ENCODE measurements around the gene SMURF1. TPM values are rescaled to one million over a fixed set of nuclear protein-coding genes. Genes with fewer than 3 reads are reported as not detected.

SMURF1 gene
- total RNA-seq, 1 experiment from 2014 or later, result 30.2 TPM

DNA sequence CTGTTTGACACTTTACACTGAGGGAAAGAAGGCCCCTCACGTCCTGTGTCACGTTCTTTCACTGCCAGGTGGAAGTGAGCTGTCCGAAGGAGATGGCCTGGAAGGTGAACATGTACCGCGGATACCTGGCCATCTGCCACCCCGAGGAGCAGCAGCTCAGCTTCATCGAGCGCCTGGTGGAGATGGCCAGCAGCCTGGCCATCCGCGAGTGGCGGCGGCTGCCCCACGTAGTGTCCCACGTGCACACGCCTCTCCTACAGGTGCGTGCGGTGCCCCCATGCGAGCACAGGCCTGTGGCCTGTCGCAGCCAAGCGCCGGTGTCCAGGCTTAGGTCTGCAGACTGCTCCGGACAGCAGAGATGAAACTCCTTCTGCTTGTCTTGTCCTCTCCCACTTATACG lies 162.2 kb downstream of the SMURF1 start:
- CTCF ChIA-PET, result no interaction called here
- no peak overlapping the region for H3K4me2 ChIP-seq (ENCODE audit: low read length)
- TF ChIP-seq, protein P1, sequence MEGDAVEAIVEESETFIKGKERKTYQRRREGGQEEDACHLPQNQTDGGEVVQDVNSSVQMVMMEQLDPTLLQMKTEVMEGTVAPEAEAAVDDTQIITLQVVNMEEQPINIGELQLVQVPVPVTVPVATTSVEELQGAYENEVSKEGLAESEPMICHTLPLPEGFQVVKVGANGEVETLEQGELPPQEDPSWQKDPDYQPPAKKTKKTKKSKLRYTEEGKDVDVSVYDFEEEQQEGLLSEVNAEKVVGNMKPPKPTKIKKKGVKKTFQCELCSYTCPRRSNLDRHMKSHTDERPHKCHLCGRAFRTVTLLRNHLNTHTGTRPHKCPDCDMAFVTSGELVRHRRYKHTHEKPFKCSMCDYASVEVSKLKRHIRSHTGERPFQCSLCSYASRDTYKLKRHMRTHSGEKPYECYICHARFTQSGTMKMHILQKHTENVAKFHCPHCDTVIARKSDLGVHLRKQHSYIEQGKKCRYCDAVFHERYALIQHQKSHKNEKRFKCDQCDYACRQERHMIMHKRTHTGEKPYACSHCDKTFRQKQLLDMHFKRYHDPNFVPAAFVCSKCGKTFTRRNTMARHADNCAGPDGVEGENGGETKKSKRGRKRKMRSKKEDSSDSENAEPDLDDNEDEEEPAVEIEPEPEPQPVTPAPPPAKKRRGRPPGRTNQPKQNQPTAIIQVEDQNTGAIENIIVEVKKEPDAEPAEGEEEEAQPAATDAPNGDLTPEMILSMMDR (conservative IDR thresholded peaks at IDR 0.05; ENCODE audit: low read depth, low read length), result no peak
- TF ChIP-seq EZH2 (IDR thresholded peaks at IDR 0.05; ENCODE audit: low read length, unreplicated experiment) (no peak), EZH2phosphoT487 (IDR thresholded peaks at IDR 0.05; ENCODE audit: borderline replicate concordance, low read length) (no peak)
- DNase-seq (no peak), ATAC-seq (no peak)
- no peaks in the 10 kb centered on the region for H3K79me2 ChIP-seq (ENCODE audit: low read length)
- H3K4me3 ChIP-seq (ENCODE audit: low read length), result no peak overlapping the region
- H2AFZ ChIP-seq (ENCODE audit: low read length), result no peak overlapping the region
- peaks cover 65% of the 10 kb centered on the region for H3K36me3 ChIP-seq (ENCODE audit: low read depth, low read length)
- BruUV-seq (replicated peaks), result no TSS peak
- no peaks in the 10 kb centered on the region for H3K27me3 ChIP-seq (ENCODE audit: low read length)
- intact Hi-C loops (cut with micrococcal nuclease), result no loop called here
- no peaks in the 10 kb centered on the region for H3K9me2 ChIP-seq (replicated peaks; ENCODE audit: low read length)
- POLR2A ChIA-PET (ENCODE audit: unreplicated experiment), result no interaction called here
- H3K9me3 ChIP-seq (ENCODE audit: low read length), result no peaks in the 10 kb centered on the region
- H3K4me1 ChIP-seq (ENCODE audit: insufficient read depth, low read length), result no peaks in the 10 kb centered on the region
- no peak overlapping the region for H3K9ac ChIP-seq (ENCODE audit: low read length)
- H3F3A ChIP-seq (ENCODE audit: low read length, unreplicated experiment), result no peaks in the 10 kb centered on the region
- H4K20me1 ChIP-seq (ENCODE audit: low read length), result no peaks in the 10 kb centered on the region
- H3K27ac ChIP-seq (ENCODE audit: low read length), result no peak overlapping the region

DNA sequence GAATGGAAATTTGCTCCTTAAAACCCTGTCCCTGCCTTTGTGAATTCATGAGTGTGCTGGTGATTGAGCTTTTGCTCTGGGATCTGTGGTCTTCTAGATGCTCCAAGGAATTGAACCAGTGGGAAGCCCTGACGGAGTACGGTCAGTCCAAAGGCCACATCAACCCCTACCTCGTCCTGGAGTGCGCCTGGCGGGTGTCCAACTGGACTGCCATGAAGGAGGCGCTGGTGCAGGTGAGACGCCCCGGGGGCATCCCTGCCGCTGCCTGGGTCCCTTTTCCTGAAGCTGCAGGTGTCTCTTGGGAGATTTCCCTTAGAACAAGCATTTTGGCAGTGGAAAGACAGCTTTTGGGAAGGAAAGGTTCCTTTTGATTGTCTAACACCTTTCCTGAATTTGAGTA lies 165.2 kb downstream of the SMURF1 start:
- no TSS peak for BruUV-seq (replicated peaks)
- H3K79me2 ChIP-seq (ENCODE audit: low read length), result no peaks in the 10 kb centered on the region
- ChIA-PET POLR2A (ENCODE audit: unreplicated experiment) (no interaction called here), CTCF (no interaction called here)
- H3K9ac ChIP-seq (ENCODE audit: low read length), result no peak overlapping the region
- H4K20me1 ChIP-seq (ENCODE audit: low read length), result no peaks in the 10 kb centered on the region
- no peaks in the 10 kb centered on the region for H3K4me1 ChIP-seq (ENCODE audit: insufficient read depth, low read length)
- no peak overlapping the region for H3K4me3 ChIP-seq (ENCODE audit: low read length)
- no peaks in the 10 kb centered on the region for H3K9me2 ChIP-seq (replicated peaks; ENCODE audit: low read length)
- H3K27ac ChIP-seq (ENCODE audit: low read length), result no peak overlapping the region
- H3K27me3 ChIP-seq (ENCODE audit: low read length), result no peaks in the 10 kb centered on the region
- DNase-seq (no peak), ATAC-seq (no peak)
- peaks cover 64% of the 10 kb centered on the region for H3K36me3 ChIP-seq (ENCODE audit: low read depth, low read length)
- H3K4me2 ChIP-seq (ENCODE audit: low read length), result no peak overlapping the region
- H3K9me3 ChIP-seq (ENCODE audit: low read length), result no peaks in the 10 kb centered on the region
- intact Hi-C loops (cut with micrococcal nuclease), result no loop called here
- no peak overlapping the region for H2AFZ ChIP-seq (ENCODE audit: low read length)
- no peaks in the 10 kb centered on the region for H3F3A ChIP-seq (ENCODE audit: low read length, unreplicated experiment)
- no peak for TF ChIP-seq EZH2phosphoT487 (IDR thresholded peaks at IDR 0.05; ENCODE audit: borderline replicate concordance, low read length)
- no peak for TF ChIP-seq EZH2 (IDR thresholded peaks at IDR 0.05; ENCODE audit: low read length, unreplicated experiment)
- TF ChIP-seq, protein P1 (conservative IDR thresholded peaks at IDR 0.05; ENCODE audit: low read depth, low read length), result no peak

Other genes starting within 250 kb of the SMURF1 start
- gene KPNA7, start 64.0 kb upstream of the SMURF1 start, total RNA-seq (2014; rRNA removed), result 0.40 and 1.3 TPM in 2 replicates
- 2.8 and 4.7 TPM in 2 replicates for gene MYH16, start 128.7 kb upstream of the SMURF1 start, total RNA-seq (2014; rRNA removed)
- 183 and 193 TPM in 2 replicates for gene ARPC1A, start 181.8 kb upstream of the SMURF1 start, total RNA-seq (2014; rRNA removed)
- 358 and 381 TPM in 2 replicates for gene ARPC1B, start 230.6 kb upstream of the SMURF1 start, total RNA-seq (2014; rRNA removed)

Data from PC-3 (cell line).